B cell (primary cell): ENCODE results near the gene LARGE1. TPM values are rescaled to one million over a fixed set of nuclear protein-coding genes. Genes with fewer than 3 reads are reported as not detected.

Experiments
- ATAC-seq: fragments of 200-7000 bp; cut with Tn5 transposase; one replicate; pipeline ENCODE4 v1.10.0; 2021; ENCODE audit warnings: low read depth, mild to moderate bottlenecking, moderate number of reproducible peaks, moderate library complexity
- CTCF ChIA-PET: fragments of 350-600 bp; sonication (Branson Sonifier 250); formaldehyde crosslinking; loops from one replicate; lab custom pipeline; 2021; ENCODE audit warnings: antibody characterized with exemption, inconsistent platforms; lab: Charles Lee
- POLR2A ChIA-PET: fragments of 350-600 bp; sonication (Branson Sonifier 250); formaldehyde crosslinking; loops from one replicate; lab custom pipeline; 2021; ENCODE audit warnings: antibody characterized with exemption; lab: Charles Lee
- DNase-seq: peaks from one replicate; pipeline ENCODE4 v3.0.0; 2013
- H2AFZ ChIP-seq: 2 replicates; pipeline ENCODE4 v1.6.1; 2012; ENCODE audit warnings: mild to moderate bottlenecking, low read depth, low read length; ENCODE audit not compliant: insufficient read depth, poor library complexity, severe bottlenecking
- H3K27ac ChIP-seq, 2 donors: 1 replicate in 1 of 2; 2 replicates in 1 of 2; pipeline ENCODE4 v1.5.1; 2012 to 2013; ENCODE audit warnings: low read length in 2 of 2, mild to moderate bottlenecking in 2 of 2, moderate library complexity in 1 of 2
- H3K27me3 ChIP-seq, 4 experiments: fragments of 200-600 bp in 1 of 4; sonication (generic) in 1 of 4; replicated peaks in 1 of 4; 1 replicate in 2 of 4; 2 replicates in 2 of 4; pipeline versions ENCODE4 v1.6.1 to v1.7.0; 2013 to 2016; ENCODE audit warnings: low read length in 3 of 4, mild to moderate bottlenecking in 2 of 4, mixed read lengths in 1 of 4, moderate library complexity in 1 of 4; ENCODE audit not compliant: insufficient read depth in 4 of 4, control insufficient read depth in 3 of 4; ENCODE audit errors: control extremely low read depth in 1 of 4
- H3K36me3 ChIP-seq, 2 experiments: replicated peaks in 1 of 2; 1 replicate in 1 of 2; 2 replicates in 1 of 2; pipeline versions ENCODE4 v1.6.1 to v1.7.1; 2013; ENCODE audit warnings: low read length in 1 of 2; ENCODE audit not compliant: insufficient read depth in 2 of 2, control insufficient read depth in 1 of 2; ENCODE audit errors: control extremely low read depth in 1 of 2, extremely low read depth in 1 of 2
- H3K4me1 ChIP-seq, 2 donors: fragments of 200-600 bp in 1 of 2; sonication (generic) in 1 of 2; 1 replicate in 1 of 2; 2 replicates in 1 of 2; pipeline versions ENCODE4 v1.5.1 to v1.6.1; 2013 to 2017; ENCODE audit warnings: low read length in 2 of 2; ENCODE audit not compliant: control insufficient read depth in 2 of 2, insufficient read depth in 2 of 2
- H3K4me2 ChIP-seq: replicated peaks from 2 replicates; pipeline ENCODE3; 2012; ENCODE audit warnings: mild to moderate bottlenecking, low read depth, low read length; ENCODE audit not compliant: poor library complexity, severe bottlenecking
- H3K4me3 ChIP-seq, 5 experiments: fragments of 200-600 bp in 1 of 5; sonication (generic) in 1 of 5; 1 replicate in 3 of 5; 2 replicates in 2 of 5; pipeline versions ENCODE4 v1.5.1 to v1.7.0; 2011 to 2016; ENCODE audit warnings: low read length in 4 of 5, mild to moderate bottlenecking in 4 of 5, low read depth in 2 of 5, control low read depth in 1 of 5, moderate library complexity in 1 of 5; ENCODE audit not compliant: insufficient read depth in 1 of 5; ENCODE audit errors: control extremely low read depth in 1 of 5, extremely low read depth in 1 of 5
- H3K79me2 ChIP-seq: fragments of 200-600 bp; sonication (generic); one replicate; pipeline ENCODE4 v1.6.0; 2016; ENCODE audit warnings: low read length; ENCODE audit not compliant: control insufficient read depth, insufficient read depth
- H3K9ac ChIP-seq: fragments of 200-600 bp; sonication (generic); 2 replicates; pipeline ENCODE4 v1.6.1; 2017; ENCODE audit warnings: mild to moderate bottlenecking, low read length, moderate library complexity
- H3K9me3 ChIP-seq, 3 donors: one replicate each; pipeline versions ENCODE4 v1.6.1 to v1.7.1; 2013; ENCODE audit warnings: low read length in 2 of 3; ENCODE audit not compliant: control insufficient read depth in 2 of 3, insufficient read depth in 1 of 3; ENCODE audit errors: control extremely low read depth in 1 of 3
- H4K20me1 ChIP-seq: 2 replicates; pipeline ENCODE4 v1.6.0; 2012; ENCODE audit warnings: mild to moderate bottlenecking, low read length; ENCODE audit not compliant: insufficient read depth, control insufficient read depth, poor library complexity, severe bottlenecking
- H3K27ac Mint-ChIP-seq: one replicate; pipeline ENCODE4 v1.8.0; 2021; ENCODE audit warnings: mixed read lengths
- H3K27me3 Mint-ChIP-seq: one replicate; pipeline ENCODE4 v1.8.0; 2021; ENCODE audit warnings: mixed read lengths
- H3K4me1 Mint-ChIP-seq: one replicate; pipeline ENCODE4 v1.8.0; 2021; ENCODE audit warnings: mixed read lengths
- H3K4me3 Mint-ChIP-seq: one replicate; pipeline ENCODE4 v1.8.0; 2021; ENCODE audit warnings: mixed read lengths
- H3K9me3 Mint-ChIP-seq: one replicate; pipeline ENCODE4 v1.8.0; 2022; ENCODE audit warnings: mixed read lengths; ENCODE audit not compliant: insufficient read depth
- EZH2 ChIP-seq: IDR thresholded peaks from 2 replicates; pipeline ENCODE4 v1.6.1; 2012; ENCODE audit warnings: borderline replicate concordance, low read depth, mild to moderate bottlenecking, moderate library complexity, low read length; ENCODE audit not compliant: insufficient read depth, poor library complexity, severe bottlenecking
- WGBS: methylation state at CpG from one replicate; pipeline ENCODE4 v1.1.5; 2013; ENCODE audit warnings: missing lambda C conversion rate; ENCODE audit not compliant: insufficient coverage; 5-methylcytosine and 5-hydroxymethylcytosine counted together
- intact Hi-C: fragments of 100-400 bp; cut with micrococcal nuclease; formaldehyde crosslinking; loops from one replicate; pipeline ENCODE4 v1.10.0; 2022
- polyA plus RNA-seq: library from polyadenylated mRNA; depleted of rRNA; stranded (reverse); fragments of >200 nt; gene quantifications from 2 replicates; pipeline ENCODE4 v1.2.3, GENCODE V29; 2012
- total RNA-seq, 2 donors: library from RNA; stranded (reverse); fragments of 120-200 nt in 1 of 2; gene quantifications; 1 replicate in 1 of 2; 2 replicates in 1 of 2; pipeline versions ENCODE4 v1.2.3 to v1.2.4, GENCODE V29; 2013 to 2022
- TF ChIP-seq, protein P1 (sequence below): fragments of 200-600 bp; IDR thresholded peaks from one replicate; pipeline ENCODE4 v1.8.0; 2022; ENCODE audit warnings: antibody characterized with exemption, mild to moderate bottlenecking

Gene LARGE1
- total and polyA plus RNA-seq, 2 donors (not counting 1 experiment from before 2014, with no cell fraction given): 20.7 to 82.0 TPM

DNA sequence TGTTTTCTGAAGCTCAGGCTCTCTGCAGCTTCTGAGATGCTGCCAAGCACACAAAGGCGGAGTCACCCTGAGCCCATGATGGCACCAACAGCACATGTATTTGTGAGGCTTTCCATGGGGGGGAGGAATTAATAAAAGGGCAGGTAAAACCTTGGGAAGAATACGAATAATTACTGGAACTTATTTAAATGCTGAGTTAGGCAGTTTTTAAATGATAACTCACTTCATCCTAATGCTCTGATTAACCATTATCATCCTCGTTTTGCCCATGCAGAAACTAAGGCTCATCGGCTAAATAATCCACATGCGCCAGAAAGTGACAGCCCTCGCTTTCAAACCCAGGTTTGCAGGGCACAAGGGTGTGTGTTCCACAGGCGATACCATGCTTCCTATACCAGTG lies 35.4 kb downstream of the LARGE1 start:
- intact Hi-C loops: loop anchor here (5.0 kb wide), 1 partner anchor 33 kb away; no protein-coding TSS in a partner anchor
- TF ChIP-seq, protein P1, sequence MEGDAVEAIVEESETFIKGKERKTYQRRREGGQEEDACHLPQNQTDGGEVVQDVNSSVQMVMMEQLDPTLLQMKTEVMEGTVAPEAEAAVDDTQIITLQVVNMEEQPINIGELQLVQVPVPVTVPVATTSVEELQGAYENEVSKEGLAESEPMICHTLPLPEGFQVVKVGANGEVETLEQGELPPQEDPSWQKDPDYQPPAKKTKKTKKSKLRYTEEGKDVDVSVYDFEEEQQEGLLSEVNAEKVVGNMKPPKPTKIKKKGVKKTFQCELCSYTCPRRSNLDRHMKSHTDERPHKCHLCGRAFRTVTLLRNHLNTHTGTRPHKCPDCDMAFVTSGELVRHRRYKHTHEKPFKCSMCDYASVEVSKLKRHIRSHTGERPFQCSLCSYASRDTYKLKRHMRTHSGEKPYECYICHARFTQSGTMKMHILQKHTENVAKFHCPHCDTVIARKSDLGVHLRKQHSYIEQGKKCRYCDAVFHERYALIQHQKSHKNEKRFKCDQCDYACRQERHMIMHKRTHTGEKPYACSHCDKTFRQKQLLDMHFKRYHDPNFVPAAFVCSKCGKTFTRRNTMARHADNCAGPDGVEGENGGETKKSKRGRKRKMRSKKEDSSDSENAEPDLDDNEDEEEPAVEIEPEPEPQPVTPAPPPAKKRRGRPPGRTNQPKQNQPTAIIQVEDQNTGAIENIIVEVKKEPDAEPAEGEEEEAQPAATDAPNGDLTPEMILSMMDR: no peak
- no peak for TF ChIP-seq EZH2
- H2AFZ ChIP-seq: no peak overlapping the region
- peaks cover 78% of the 10 kb centered on the region for H4K20me1 ChIP-seq
- peaks cover 93% of the 10 kb centered on the region for H3K79me2 ChIP-seq
- H3K36me3 ChIP-seq: no peaks in the 10 kb centered on the region
- POLR2A ChIA-PET: no interaction called here
- DNase-seq: no peak
- no peak overlapping the region for H3K27ac ChIP-seq
- Mint-ChIP-seq H3K9me3 (no peaks in the 10 kb centered on the region), H3K4me1 (peaks cover 51% of the 10 kb centered on the region), H3K27me3 (no peaks in the 10 kb centered on the region), H3K4me3 (no peak overlapping the region), H3K27ac (no peak overlapping the region)
- no peaks in the 10 kb centered on the region for H3K27me3 ChIP-seq
- no peak for ATAC-seq
- 97% methylated on average over 4 of the region's 7 CpGs for WGBS
- H3K4me2 ChIP-seq: no peak overlapping the region
- CTCF ChIA-PET: no interaction called here
- no peak overlapping the region for H3K9ac ChIP-seq
- H3K4me3 ChIP-seq: no peak overlapping the region
- no peaks in the 10 kb centered on the region for H3K9me3 ChIP-seq
- peaks cover 13 to 25% of the 10 kb centered on the region in 2 donors for H3K4me1 ChIP-seq

DNA sequence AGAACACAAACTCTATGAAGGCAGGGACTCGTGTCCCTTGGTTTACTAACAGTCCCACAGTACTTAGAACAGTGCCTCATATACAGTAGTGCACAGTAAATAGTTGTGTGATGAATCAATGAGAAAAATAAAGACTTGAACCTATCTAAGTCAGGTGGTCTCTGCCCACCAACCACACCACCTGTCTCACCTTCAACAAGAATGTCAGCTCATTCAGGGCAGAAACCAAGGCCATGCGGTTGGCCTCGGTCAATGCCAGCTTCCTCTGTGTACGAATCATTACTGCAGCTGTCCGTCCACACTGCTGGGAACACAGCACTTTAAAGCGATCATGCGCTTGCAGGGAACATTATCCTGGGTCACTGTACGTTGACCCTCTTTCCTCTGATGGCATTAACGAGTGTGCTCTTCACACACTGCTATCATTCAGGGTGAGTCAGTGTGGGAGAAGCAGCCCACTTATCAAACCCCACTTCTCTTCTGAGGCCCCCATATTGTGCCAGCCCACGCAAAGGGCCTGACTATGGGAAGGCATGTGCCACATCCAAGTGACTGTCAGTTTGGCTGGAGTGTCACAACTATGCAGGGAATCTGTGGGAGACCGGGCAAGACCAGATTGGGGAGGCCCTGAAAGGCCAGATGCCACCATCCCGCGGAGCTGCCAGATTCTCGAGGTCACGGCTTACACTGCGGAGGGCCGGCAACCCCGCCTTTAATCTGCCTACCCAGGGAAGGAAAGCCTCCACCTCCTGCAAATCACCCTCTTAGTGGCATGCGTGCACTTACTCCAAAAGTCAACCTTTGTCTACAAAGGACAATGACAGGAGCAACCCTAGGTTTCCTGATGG lies 36.1 kb downstream of the LARGE1 start:
- Histone ChIP-seq H3K4me3 (no peak overlapping the region), H3K4me2 (no peak overlapping the region), H3K27ac (no peak overlapping the region), H3K27me3 (no peaks in the 10 kb centered on the region), H3K36me3 (no peaks in the 10 kb centered on the region), H3K79me2 (peaks cover 91% of the 10 kb centered on the region), H3K9ac (no peak overlapping the region), H4K20me1 (peaks cover 77% of the 10 kb centered on the region), H3K9me3 (no peaks in the 10 kb centered on the region), H2AFZ (no peak overlapping the region), H3K4me1 (peaks cover 7 to 18% of the 10 kb centered on the region in 2 donors)
- ATAC-seq (no peak), DNase-seq (no peak)
- Mint-ChIP-seq H3K27me3 (no peaks in the 10 kb centered on the region), H3K27ac (no peak overlapping the region), H3K4me1 (peaks cover 45% of the 10 kb centered on the region), H3K9me3 (no peaks in the 10 kb centered on the region), H3K4me3 (no peak overlapping the region)
- 98% methylated on average over 18 of the region's 19 CpGs for WGBS
- TF ChIP-seq EZH2: no peak
- intact Hi-C loops: no loop called here
- POLR2A ChIA-PET: no interaction called here
- CTCF ChIA-PET: no interaction called here
